GM23248 (cell line): ENCODE data around the gene OLA1.

Experiments used
- EZH2 ChIP-seq: fragments of 200-600 bp; sonication (generic); IDR thresholded peaks from 2 replicates; pipeline ENCODE4 v1.6.1; 2018; ENCODE audit warnings: antibody characterized with exemption, mild to moderate bottlenecking; ENCODE audit not compliant: insufficient read depth, poor library complexity, severe bottlenecking
- EZH2phosphoT487 ChIP-seq: fragments of 200-600 bp; sonication (generic); IDR thresholded peaks from 2 replicates; pipeline ENCODE4 v1.6.1; 2018; ENCODE audit warnings: antibody characterized with exemption, moderate library complexity, mild to moderate bottlenecking, low read depth; ENCODE audit not compliant: insufficient read depth

- no peak for TF ChIP-seq EZH2phosphoT487
- no peak for TF ChIP-seq EZH2
Observed at GRCh38 chr2:174120346-174120745, 128.0 kb downstream of the OLA1 start.
